Measurements from ENCODE around the gene RAB20. TPM values are rescaled to one million over a fixed set of nuclear protein-coding genes. Genes with fewer than 3 reads are reported as not detected.

The RAB20 gene
- total RNA-seq, 4 donors from 2014 or later: 3.9 to 9.1 (median 6.2) TPM

- intact Hi-C loops (cut with DNase I; ENCODE audit: low total_unique reads): no loop called here
- 90 to 92% methylated on average over 9 of the region's 9 CpGs for WGBS, 2 donors
- no peak for TF ChIP-seq POLR2A (IDR thresholded peaks at IDR 0.05)
- no peak for TF ChIP-seq CTCF (IDR thresholded peaks at IDR 0.05)
- DNase-seq (ENCODE audit: low spot score in 2 of 2): peak in 1 of 2 donors; percentile 21
- H3K4me3 ChIP-seq (ENCODE audit: low read depth, poor library complexity, severe bottlenecking): no peak overlapping the region
Measured at GRCh38 chr13:110566171-110566570, 4.6 kb upstream of the RAB20 start.

- no peak overlapping the region for H3K4me3 ChIP-seq (ENCODE audit: low read depth, poor library complexity, severe bottlenecking)
- DNase-seq (ENCODE audit: low spot score in 2 of 2): peak in 1 of 2 donors; percentile 5
- TF ChIP-seq POLR2A (IDR thresholded peaks at IDR 0.05) (no peak), CTCF (IDR thresholded peaks at IDR 0.05) (no peak)
- WGBS, 2 donors: 42 to 70% methylated on average over 2 of the region's 2 CpGs
- intact Hi-C loops (cut with DNase I; ENCODE audit: low total_unique reads): no loop called here
Measured at GRCh38 chr13:110565296-110565695, 3.8 kb upstream of the RAB20 start.

- TF ChIP-seq POLR2A (IDR thresholded peaks at IDR 0.05) (no peak), CTCF (IDR thresholded peaks at IDR 0.05) (no peak)
- intact Hi-C loops (cut with DNase I; ENCODE audit: low total_unique reads): no loop called here
- no peak overlapping the region for H3K4me3 ChIP-seq (ENCODE audit: low read depth, poor library complexity, severe bottlenecking)
Measured at GRCh38 chr13:110564472-110564985, 3.0 kb upstream of the RAB20 start.

GRCh38 chr13:110563463-110563774 is 1.9 kb upstream of the RAB20 start:
- DNase-seq (ENCODE audit: low spot score in 2 of 2): no peak
- intact Hi-C loops (cut with DNase I; ENCODE audit: low total_unique reads): no loop called here
- WGBS, 2 donors: 95 to 96% methylated on average over 9 of the region's 9 CpGs
- H3K4me3 ChIP-seq (ENCODE audit: low read depth, poor library complexity, severe bottlenecking): no peak overlapping the region
- TF ChIP-seq POLR2A (IDR thresholded peaks at IDR 0.05) (no peak), CTCF (IDR thresholded peaks at IDR 0.05) (no peak)

More at GRCh38 chr13:110564472-110564985, 3.0 kb upstream of the RAB20 start:
- peak in 1 of 2 donors; percentile 48 for DNase-seq (ENCODE audit: low spot score in 2 of 2)
- WGBS, 2 donors: 96 to 98% methylated on average over 3 of the region's 3 CpGs

GRCh38 chr13:110562696-110563462 is 1.4 kb upstream of the RAB20 start:
- 81 to 87% methylated on average over 17 of the region's 17 CpGs for WGBS, 2 donors
- no peak for DNase-seq (ENCODE audit: low spot score in 2 of 2)
- no peak overlapping the region for H3K4me3 ChIP-seq (ENCODE audit: low read depth, poor library complexity, severe bottlenecking)
- TF ChIP-seq POLR2A (IDR thresholded peaks at IDR 0.05): no peak
- intact Hi-C loops (cut with DNase I; ENCODE audit: low total_unique reads): no loop called here

GRCh38 chr13:110562036-110562597 is 595 bp upstream of the RAB20 start:
- WGBS, 2 donors: 9 to 15% methylated on average over 24 of the region's 24 CpGs
- peak overlapping the region; percentile 46 for H3K4me3 ChIP-seq (ENCODE audit: low read depth, poor library complexity, severe bottlenecking)
- intact Hi-C loops (cut with DNase I; ENCODE audit: low total_unique reads): no loop called here
- TF ChIP-seq POLR2A (IDR thresholded peaks at IDR 0.05) (no peak), CTCF (IDR thresholded peaks at IDR 0.05) (no peak)
- no peak for DNase-seq (ENCODE audit: low spot score in 2 of 2)

Data from lower leg skin (tissue), 4 donors.